K562 (cell line): ENCODE data around the gene CCDC144A. TPM values are rescaled to one million over a fixed set of nuclear protein-coding genes. Genes with fewer than 3 reads are reported as not detected.
"Not testable (repeated sequence)": the region's sequence is repeated elsewhere in the genome, so short reads cannot be mapped to it uniquely, and the experiment has no call there.

Source experiments
- ATAC-seq: fragments of 200-7000 bp; cut with Tn5 transposase; 3 replicates; pipeline ENCODE4 v1.9.1; 2020; ENCODE audit warnings: moderate library complexity
- Bru-seq: library from RNA; stranded (reverse); fragments of 400-500 nt; gene quantifications from one replicate; lab custom pipeline; 2021; lab: Mats Ljungman, UMichigan
- BruChase-seq, 2 experiments: library from RNA; stranded (reverse); fragments of 400-500 nt; gene quantifications; one replicate each; lab custom pipeline; 2021; lab: Mats Ljungman, UMichigan
- BruUV-seq: library from RNA; stranded (reverse); fragments of 400-500 nt; replicated peaks from 2 replicates; lab custom pipeline; 2021; lab: Mats Ljungman, UMichigan
- CTCF ChIA-PET: fragments of 300-600 bp; formaldehyde crosslinking; extraction: SDS; loops from one replicate; lab custom pipeline; 2021; ENCODE audit warnings: low intra/inter-chr PET ratio; lab: Yijun Ruan, JAX
- POLR2A ChIA-PET: fragments of 300-600, 350-650 bp; sonication (Branson Sonifier 250); formaldehyde crosslinking; extraction: SDS; loops from one replicate; lab custom pipeline; 2021; ENCODE audit warnings: antibody characterized with exemption, inconsistent platforms; lab: Yijun Ruan, JAX
- DNase-seq, 4 experiments: peaks; one replicate each; pipeline versions ENCODE4 v3.0.0 to v3.0.0-alpha.2; 2011 to 2018; ENCODE audit warnings: low spot score in 3 of 4, mixed read lengths in 3 of 4; ENCODE audit errors: extremely low read depth in 1 of 4
- FAIRE-seq: peaks from 2 replicates; lab custom pipeline; 2011; peaks lifted over from hg19 to GRCh38; lab: Jason Lieb, UNC
- H2AFZ ChIP-seq: 2 replicates; pipeline ENCODE4 v1.6.0; 2011; ENCODE audit warnings: low read depth, low read length, control low read depth, inconsistent platforms
- H3K27ac ChIP-seq: fragments of 200-600 bp; 3 replicates; pipeline ENCODE4 v1.8.0; 2011; ENCODE audit warnings: low read depth, mild to moderate bottlenecking, control low read depth, inconsistent platforms, low read length, moderate library complexity, mixed read lengths; ENCODE audit errors: extremely low read depth
- H3K27me3 ChIP-seq, 2 experiments: fragments of 300-600 bp in 1 of 2; 2 replicates in 1 of 2; 3 replicates in 1 of 2; pipeline versions ENCODE4 v1.6.0 to v1.8.0; 2011; ENCODE audit warnings: inconsistent platforms in 2 of 2, low read length in 2 of 2, mild to moderate bottlenecking in 1 of 2, mixed read lengths in 1 of 2, moderate library complexity in 1 of 2; ENCODE audit not compliant: control insufficient read depth in 2 of 2, insufficient read depth in 2 of 2
- H3K36me3 ChIP-seq: fragments of 300-600 bp; 3 replicates; pipeline ENCODE4 v1.8.0; 2011; ENCODE audit warnings: mild to moderate bottlenecking, low read length, inconsistent platforms; ENCODE audit not compliant: control insufficient read depth, insufficient read depth
- H3K4me1 ChIP-seq, 2 experiments: fragments of 200-600 bp in 1 of 2; replicated peaks in 1 of 2; 2 replicates in 1 of 2; 3 replicates in 1 of 2; pipeline versions ENCODE4 v1.5.1 to v1.8.0; 2011; ENCODE audit warnings: inconsistent platforms in 2 of 2, low read length in 2 of 2, mild to moderate bottlenecking in 1 of 2, mixed read lengths in 1 of 2, moderate library complexity in 1 of 2; ENCODE audit not compliant: control insufficient read depth in 2 of 2, insufficient read depth in 2 of 2
- H3K4me2 ChIP-seq: 2 replicates; pipeline ENCODE4 v1.6.1; 2011; ENCODE audit warnings: low read length, control low read depth, inconsistent platforms, mixed read lengths; ENCODE audit not compliant: insufficient read depth
- H3K4me3 ChIP-seq: fragments of 200-600 bp; sonication (generic), shearing (Covaris generic); 2 replicates; pipeline ENCODE4 v1.5.1; 2016; ENCODE audit warnings: control low read depth, inconsistent platforms
- H3K79me2 ChIP-seq: fragments of 200-600 bp; 3 replicates; pipeline ENCODE4 v1.8.0; 2011; ENCODE audit warnings: low read length, inconsistent platforms; ENCODE audit not compliant: control insufficient read depth, insufficient read depth
- H3K9ac ChIP-seq, 2 experiments: 2 replicates each; pipeline versions ENCODE4 v1.6.0 to v1.6.1; 2011; ENCODE audit warnings: low read depth in 2 of 2, low read length in 2 of 2, control low read depth in 1 of 2, inconsistent platforms in 1 of 2, mild to moderate bottlenecking in 1 of 2, mixed read lengths in 1 of 2; ENCODE audit not compliant: insufficient read depth in 1 of 2
- H3K9me1 ChIP-seq: one replicate; pipeline ENCODE4 v1.6.0; 2011; ENCODE audit warnings: inconsistent platforms, mild to moderate bottlenecking, low read length, moderate library complexity; ENCODE audit not compliant: control insufficient read depth, insufficient read depth
- H3K9me3 ChIP-seq: replicated peaks from 2 replicates; pipeline ENCODE4 v1.5.1; 2011; ENCODE audit warnings: low read depth, low read length, inconsistent platforms; ENCODE audit not compliant: control insufficient read depth, insufficient read depth
- H4K20me1 ChIP-seq: replicated peaks from 2 replicates; pipeline ENCODE4 v1.6.1; 2011; ENCODE audit warnings: low read length, inconsistent platforms, mixed read lengths; ENCODE audit not compliant: control insufficient read depth, insufficient read depth
- CREM ChIP-seq: IDR thresholded peaks from 2 replicates; pipeline ENCODE4 v1.6.1; 2014; ENCODE audit warnings: antibody characterized with exemption, low read depth
- CTCF ChIP-seq, 3 experiments: IDR thresholded peaks in 2 of 3; conservative IDR thresholded peaks in 1 of 3; 2 replicates each; pipeline ENCODE4 v1.5.1; 2011 to 2012; ENCODE audit warnings: low read length in 3 of 3, mild to moderate bottlenecking in 3 of 3, control low read depth in 2 of 3, improper control_type of control experiment in 1 of 3, inconsistent platforms in 1 of 3, low read depth in 1 of 3, mixed read lengths in 1 of 3, moderate library complexity in 1 of 3; ENCODE audit not compliant: insufficient read depth in 2 of 3
- RAD21 ChIP-seq, 2 experiments: fragments of 250-450 bp in 1 of 2; fragments of 450-650 bp in 1 of 2; sonication (Bioruptor Pico) in 1 of 2; formaldehyde crosslinking in 1 of 2; IDR thresholded peaks in 1 of 2; conservative IDR thresholded peaks in 1 of 2; 2 replicates each; pipeline versions ENCODE4 v1.4.0 to v1.8.0; 2020 to 2022; ENCODE audit warnings: mild to moderate bottlenecking in 2 of 2, moderate library complexity in 1 of 2
- SMC3 ChIP-seq: conservative IDR thresholded peaks from 2 replicates; pipeline ENCODE4 v1.6.1; 2011; ENCODE audit warnings: low read depth, low read length, improper control_type of control experiment; ENCODE audit not compliant: insufficient read depth
- WGBS: fragments of 100-300 bp; shearing (Covaris generic); methylation state at CpG from one replicate; pipeline ENCODE4 v1.1.6; 2016; ENCODE audit warnings: low coverage, mixed read lengths; ENCODE audit not compliant: insufficient coverage; ENCODE audit errors: missing lambda C conversion rate; 5-methylcytosine and 5-hydroxymethylcytosine counted together
- in situ Hi-C: fragments of 300-500 bp; cut with MboI; formaldehyde crosslinking; loops from 4 replicates; pipeline ENCODE4 v1.15.0; 2018; ENCODE audit warnings: inconsistent platforms, mixed read lengths
- intact Hi-C: fragments of 100-400 bp; cut with micrococcal nuclease; formaldehyde crosslinking; loops from 2 replicates; pipeline ENCODE4 v1.14.2; 2022
- long read RNA-seq, 3 experiments: library from polyadenylated mRNA in 2 of 3; library from RNA in 1 of 3; unstranded in 2 of 3; stranded (forward) in 1 of 3; transcript quantifications; one replicate each; pipeline ENCODE4 v2.0.0, GENCODE V29; 2019 to 2022
- polyA minus RNA-seq, 3 experiments: library from RNA; depleted of rRNA, polyadenylated mRNA; stranded (reverse); fragments of >200 nt; gene quantifications; 2 replicates each; pipeline ENCODE4 v1.2.3, GENCODE V29; 2011
- polyA plus RNA-seq, 8 experiments: library from polyadenylated mRNA; depleted of rRNA in 4 of 8; stranded (reverse) in 5 of 8; unstranded in 3 of 8; fragments of >200 nt; fragmentation: Nextera tagmentation in 2 of 8; fragmentation: Illumina TruSeq in 1 of 8; extraction: Ambion mirVana in 2 of 8; extraction: Trizol in 1 of 8; gene quantifications; 2 replicates each; pipeline versions ENCODE4 v1.2.1 to v1.2.3, GENCODE V29; 2011 to 2014; ENCODE audit warnings: inconsistent platforms in 1 of 8, missing spikeins in 1 of 8
- total RNA-seq, 7 experiments: library from RNA; depleted of rRNA in 6 of 7; stranded (reverse); fragments of >200 nt in 6 of 7; fragmentation: Illumina TruSeq in 2 of 7; extraction: Trizol in 2 of 7; gene quantifications; 2 replicates each; pipeline versions ENCODE4 v1.2.1 to v1.2.3, GENCODE V29; 2011 to 2021; ENCODE audit warnings: low replicate concordance in 1 of 7
- TF ChIP-seq, protein P1 (sequence below), 2 experiments: fragments of 450-650 bp; IDR thresholded peaks; 2 replicates each; pipeline ENCODE4 v1.6.1; 2016

The CCDC144A gene, protein sequence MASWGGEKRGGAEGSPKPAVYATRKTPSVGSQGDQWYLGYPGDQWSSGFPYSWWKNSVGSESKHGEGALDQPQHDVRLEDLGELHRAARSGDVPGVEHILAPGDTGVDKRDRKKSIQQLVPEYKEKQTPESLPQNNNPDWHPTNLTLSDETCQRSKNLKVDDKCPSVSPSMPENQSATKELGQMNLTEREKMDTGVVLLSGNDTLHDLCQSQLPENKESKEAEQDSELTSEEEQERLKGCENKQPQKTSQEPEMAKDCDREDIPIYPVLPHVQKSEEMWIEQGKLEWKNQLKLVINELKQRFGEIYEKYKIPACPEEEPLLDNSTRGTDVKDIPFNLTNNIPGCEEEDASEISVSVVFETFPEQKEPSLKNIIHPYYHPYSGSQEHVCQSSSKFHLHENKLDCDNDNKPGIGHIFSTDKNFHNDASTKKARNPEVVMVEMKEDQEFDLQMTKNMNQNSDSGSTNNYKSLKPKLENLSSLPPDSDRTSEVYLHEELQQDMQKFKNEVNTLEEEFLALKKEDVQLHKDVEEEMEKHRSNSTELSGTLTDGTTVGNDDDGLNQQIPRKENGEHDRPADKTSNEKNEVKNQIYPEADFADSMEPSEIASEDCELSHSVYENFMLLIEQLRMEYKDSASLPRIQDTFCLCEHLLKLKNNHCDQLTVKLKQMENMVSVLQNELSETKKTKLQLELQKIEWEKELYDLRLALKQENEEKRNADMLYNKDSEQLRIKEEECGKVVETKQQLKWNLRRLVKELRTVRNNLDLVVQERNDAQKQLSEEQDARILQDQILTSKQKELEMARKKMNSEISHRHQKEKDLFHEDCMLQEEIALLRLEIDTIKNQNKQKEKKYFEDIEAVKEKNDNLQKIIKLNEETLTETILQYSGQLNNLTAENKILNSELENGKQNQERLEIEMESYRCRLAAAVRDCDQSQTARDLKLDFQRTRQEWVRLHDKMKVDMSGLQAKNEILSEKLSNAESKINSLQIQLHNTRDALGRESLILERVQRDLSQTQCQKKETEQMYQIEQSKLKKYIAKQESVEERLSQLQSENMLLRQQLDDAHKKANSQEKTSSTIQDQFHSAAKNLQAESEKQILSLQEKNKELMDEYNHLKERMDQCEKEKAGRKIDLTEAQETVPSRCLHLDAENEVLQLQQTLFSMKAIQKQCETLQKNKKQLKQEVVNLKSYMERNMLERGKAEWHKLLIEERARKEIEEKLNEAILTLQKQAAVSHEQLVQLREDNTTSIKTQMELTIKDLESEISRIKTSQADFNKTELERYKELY (N-terminal part only)
- 0.37 and 2.9 TPM in 2 replicates for total RNA-seq (2011; cell fraction: chromatin; rRNA removed; ENCODE audit: low replicate concordance)
- total RNA-seq (2011; cell fraction: nucleolus; rRNA removed) = under 0.01 and 0.26 TPM in 2 replicates
- total RNA-seq (2011; cell fraction: nucleoplasm; rRNA removed) = 0.51 and 0.69 TPM in 2 replicates
- total RNA-seq (2014; rRNA removed) = 0.32 and 0.37 TPM in 2 replicates
- total RNA-seq (2014; rRNA removed; fragmentation: Illumina TruSeq; extraction: Trizol) = 0.70 and 0.76 TPM in 2 replicates
- total RNA-seq (2015; rRNA removed; fragmentation: Illumina TruSeq; extraction: Trizol) = 0.57 and 0.58 TPM in 2 replicates
- total RNA-seq (2021) = 0.42 and 0.71 TPM in 2 replicates
- 0.08 and 0.20 TPM in 2 replicates for polyA plus RNA-seq (2011; rRNA removed)
- 0.01 TPM in 1 of 2 replicates, not detected in the other for polyA plus RNA-seq (2011; cell fraction: cytosol; rRNA removed)
- polyA plus RNA-seq (2011; cell fraction: nucleus; rRNA removed) = 0.39 and 0.55 TPM in 2 replicates
- 0.12 and 4.8 TPM in 2 replicates for polyA plus RNA-seq (2012)
- 0.24 and 0.36 TPM in 2 replicates for polyA plus RNA-seq (2014; fragmentation: Illumina TruSeq; extraction: Trizol)
- under 1 TPM; 0.03 to 0.14 TPM for polyA plus RNA-seq (2014; fragmentation: Nextera tagmentation; extraction: Ambion mirVana)
- 0.20 and 0.44 TPM in 2 replicates for polyA plus RNA-seq (2014; rRNA removed)
- polyA minus RNA-seq (2011; rRNA and poly(A)+ RNA removed) = 0.30 and 0.53 TPM in 2 replicates
- 0.10 TPM in 1 of 2 replicates, not detected in the other for polyA minus RNA-seq (2011; cell fraction: cytosol; rRNA and poly(A)+ RNA removed)
- polyA minus RNA-seq (2011; cell fraction: nucleus; rRNA and poly(A)+ RNA removed) = 0.94 and 1.00 TPM in 2 replicates
- percentile 10 among the genes with signal in this experiment for Bru-seq, nascent RNA
- percentile 33 among the genes with signal in this experiment for BruChase-seq, experiment 1, labeled RNA remaining after a 2-hour chase
- BruChase-seq, experiment 2, labeled RNA remaining after a 6-hour chase = percentile 41 among the genes with signal in this experiment
- long read RNA-seq, experiment 1 = 0 reads
- long read RNA-seq, experiment 2 = 0 reads
- long read RNA-seq, experiment 3 = 0 reads

DNA sequence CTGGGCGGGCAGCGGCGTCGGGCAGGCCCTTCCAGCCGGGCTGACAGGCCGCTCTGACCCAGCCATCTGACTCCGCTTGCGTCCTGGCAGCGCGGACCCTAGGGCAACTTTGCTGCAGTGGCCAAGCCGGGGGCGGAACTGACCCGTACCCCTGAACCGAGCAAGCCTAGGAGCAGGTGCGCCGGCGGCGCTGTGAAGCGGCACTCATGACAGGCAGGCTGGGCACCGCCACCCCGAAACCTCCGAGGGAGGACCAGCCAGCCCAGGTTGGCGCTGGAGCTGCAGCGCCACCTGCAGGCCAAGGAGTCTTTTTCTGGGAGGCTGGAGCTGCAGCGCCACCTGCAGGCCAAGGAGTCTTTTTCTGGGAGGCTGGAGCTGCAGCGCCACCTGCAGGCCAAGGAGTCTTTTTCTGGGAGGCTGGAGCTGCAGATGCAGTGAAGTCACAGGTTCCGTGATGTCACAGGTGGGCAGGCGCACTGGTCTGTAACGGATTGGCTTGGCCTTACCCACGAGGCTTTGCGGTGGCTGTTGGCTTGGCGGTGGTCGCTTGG, at the start of gene CCDC144A:
TSS of gene CCDC144A (plus strand) at position 511 of the 551 bp plus-strand sequence. CDS start 160 bp downstream, outside the sequence.
- POLR2A ChIA-PET, H3K9me1 ChIP-seq, H3K79me2 ChIP-seq, CTCF ChIA-PET, H3K4me2 ChIP-seq, H3K27ac ChIP-seq, H4K20me1 ChIP-seq, H3K9ac ChIP-seq, in situ Hi-C loops, H3K36me3 ChIP-seq, H3K9me3 ChIP-seq, H2AFZ ChIP-seq, H3K4me1 ChIP-seq, H3K4me3 ChIP-seq, H3K27me3 ChIP-seq, intact Hi-C loops, BruUV-seq, FAIRE-seq: not testable (repeated sequence)
- 56% methylated on average over 11 of the region's 33 CpGs for WGBS
- DNase-seq (peak; percentile 3 to 14 (median 4)), ATAC-seq (peak; percentile 61; the same call in 2 of the 3 replicates)
- 0 out of 2 replicates have a peak, but pooled peaks have one; percentile 22 for TF ChIP-seq SMC3
- TF ChIP-seq CTCF (IDR thresholded peaks at IDR 0.05 in 2 of 3, conservative IDR thresholded peaks at IDR 0.05 in 1 of 3; ENCODE audit: insufficient read depth in 2 of 3, low read depth in 1 of 3, low read length in 3 of 3) = peak; percentile 78 to 95 (median 82)
- TF ChIP-seq, protein P1, sequence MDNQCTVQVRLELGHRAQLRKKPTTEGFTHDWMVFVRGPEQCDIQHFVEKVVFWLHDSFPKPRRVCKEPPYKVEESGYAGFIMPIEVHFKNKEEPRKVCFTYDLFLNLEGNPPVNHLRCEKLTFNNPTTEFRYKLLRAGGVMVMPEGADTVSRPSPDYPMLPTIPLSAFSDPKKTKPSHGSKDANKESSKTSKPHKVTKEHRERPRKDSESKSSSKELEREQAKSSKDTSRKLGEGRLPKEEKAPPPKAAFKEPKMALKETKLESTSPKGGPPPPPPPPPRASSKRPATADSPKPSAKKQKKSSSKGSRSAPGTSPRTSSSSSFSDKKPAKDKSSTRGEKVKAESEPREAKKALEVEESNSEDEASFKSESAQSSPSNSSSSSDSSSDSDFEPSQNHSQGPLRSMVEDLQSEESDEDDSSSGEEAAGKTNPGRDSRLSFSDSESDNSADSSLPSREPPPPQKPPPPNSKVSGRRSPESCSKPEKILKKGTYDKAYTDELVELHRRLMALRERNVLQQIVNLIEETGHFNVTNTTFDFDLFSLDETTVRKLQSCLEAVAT (IDR thresholded peaks at IDR 0.05) = peak in 1 of 2 experiments; percentile 60; a peak in 1 of 4 replicates
- peak in 1 of 2 experiments; percentile 63; a peak in 2 of 4 replicates for TF ChIP-seq RAD21 (CRISPR knock-in tag; conservative IDR thresholded peaks at IDR 0.05 in 1 of 2, IDR thresholded peaks at IDR 0.05 in 1 of 2)
- peak; percentile 51; the same call in 1 of the 2 replicates for TF ChIP-seq CREM
